ENCODE results near the gene DDX5.

The DDX5 gene

DNA sequence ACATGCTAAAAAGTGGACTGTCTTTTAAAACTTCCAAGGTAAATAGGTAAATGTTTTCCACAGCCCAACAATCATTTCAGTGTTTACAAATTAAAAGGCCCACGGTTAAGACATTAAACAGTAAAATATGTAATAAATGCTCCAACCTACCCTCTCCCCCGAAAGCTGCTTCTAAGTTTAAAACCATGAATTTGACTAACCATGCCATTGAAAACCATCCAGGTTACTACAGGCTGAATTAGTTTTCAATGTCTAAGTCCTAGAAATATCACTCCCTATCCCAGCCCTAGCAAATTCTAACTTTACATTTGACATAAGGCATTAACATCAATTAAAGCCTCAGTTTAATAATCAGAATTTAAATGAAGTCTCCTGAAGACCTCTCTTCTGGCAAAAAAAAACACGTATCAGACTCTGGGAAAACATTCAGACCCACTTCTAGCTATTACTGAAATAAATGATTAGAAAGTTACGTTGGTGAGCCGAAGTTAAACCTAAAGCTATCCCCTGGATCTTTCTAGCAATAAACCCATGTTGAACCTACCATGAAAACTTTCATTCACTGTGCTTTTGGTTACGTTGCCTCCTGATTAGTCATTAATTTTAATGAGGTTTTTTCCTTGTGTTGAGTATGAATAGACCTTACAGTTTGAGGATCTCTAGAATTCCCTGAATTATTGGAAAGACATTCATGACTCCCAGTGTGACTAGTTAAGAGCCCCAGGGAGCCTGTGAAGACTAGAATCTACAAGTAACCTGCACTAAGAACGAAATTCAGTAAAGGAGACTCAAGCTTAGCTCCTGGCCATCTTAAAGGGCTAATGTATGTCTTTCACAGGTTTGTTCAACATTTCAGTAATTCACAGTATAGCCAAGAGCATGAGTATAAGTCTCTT lies 7.5 kb downstream of the DDX5 start:
- Histone ChIP-seq H3K27me3 (ENCODE audit: control insufficient read depth in 1 of 2, insufficient read depth in 1 of 2, low read length in 2 of 2) (no peaks in the 10 kb centered on the region), H3K14ac (ENCODE audit: low read length in 2 of 2) (no peak overlapping the region), H3K4me1 (ENCODE audit: control insufficient read depth, insufficient read depth, low read depth, low read length) (peaks cover 7% of the 10 kb centered on the region), H3K79me1 (replicated peaks; ENCODE audit: low read length, poor library complexity, severe bottlenecking) (peaks cover 6% of the 10 kb centered on the region), H3K4me3 (ENCODE audit: insufficient read depth in 1 of 2, low read depth in 1 of 2, low read length in 2 of 2) (no peak overlapping the region), H4K8ac (ENCODE audit: low read length) (no peak overlapping the region), H4K91ac (ENCODE audit: low read length) (no peak overlapping the region), H2AFZ (ENCODE audit: low read depth, low read length) (no peak overlapping the region), H3K9ac (ENCODE audit: low read length) (peak overlapping the region; percentile 100), H3K4ac (ENCODE audit: low read depth in 1 of 2, low read length in 2 of 2) (no peak overlapping the region), H3K27ac (ENCODE audit: low read length, poor library complexity, severe bottlenecking) (peak overlapping the region; percentile 36), H2AK5ac (ENCODE audit: low read length, severe bottlenecking) (no peak overlapping the region), H3K18ac (ENCODE audit: low read depth in 1 of 2, low read length in 2 of 2) (no peak overlapping the region), H2BK5ac (ENCODE audit: low read depth, low read length, poor library complexity, severe bottlenecking) (no peak overlapping the region), H3K4me2 (ENCODE audit: low read length, poor library complexity, severe bottlenecking) (no peak overlapping the region), H3K23ac (ENCODE audit: low read length in 2 of 2) (no peak overlapping the region), H2BK120ac (ENCODE audit: low read depth, low read length) (no peak overlapping the region), H3K9me3 (ENCODE audit: control insufficient read depth, low read length) (no peaks in the 10 kb centered on the region), H2BK12ac (ENCODE audit: low read length in 2 of 2) (no peak overlapping the region), H2BK15ac (ENCODE audit: low read depth, poor library complexity, severe bottlenecking) (no peak overlapping the region), H3K36me3 (ENCODE audit: control insufficient read depth in 1 of 2, insufficient read depth in 2 of 2, low read depth in 1 of 2, low read length in 2 of 2) (peaks cover 12 to 60% of the 10 kb centered on the region in 2 experiments)
- peak; percentile 44 for DNase-seq
- WGBS, result 89% methylated on average over 7 of the region's 7 CpGs

GRCh38 chr17:64497565-64498035 lies 8.5 kb downstream of the DDX5 start:
- no peak overlapping the region for H2AK5ac ChIP-seq (ENCODE audit: low read length, severe bottlenecking)
- H3K36me3 ChIP-seq (ENCODE audit: control insufficient read depth in 1 of 2, insufficient read depth in 2 of 2, low read depth in 1 of 2, low read length in 2 of 2), result peaks cover 13 to 57% of the 10 kb centered on the region in 2 experiments
- no peak overlapping the region for H4K8ac ChIP-seq (ENCODE audit: low read length)
- no peaks in the 10 kb centered on the region for H3K27me3 ChIP-seq (ENCODE audit: control insufficient read depth in 1 of 2, insufficient read depth in 1 of 2, low read length in 2 of 2)
- H3K27ac ChIP-seq (ENCODE audit: low read length, poor library complexity, severe bottlenecking), result peak overlapping the region; percentile 95
- H3K14ac ChIP-seq (ENCODE audit: low read length in 2 of 2), result no peak overlapping the region
- H2BK5ac ChIP-seq (ENCODE audit: low read depth, low read length, poor library complexity, severe bottlenecking), result no peak overlapping the region
- 54% methylated on average over 4 of the region's 4 CpGs for WGBS
- H3K79me1 ChIP-seq (replicated peaks; ENCODE audit: low read length, poor library complexity, severe bottlenecking), result peaks cover 9% of the 10 kb centered on the region
- peak overlapping the region; percentile 99 for H3K4me2 ChIP-seq (ENCODE audit: low read length, poor library complexity, severe bottlenecking)
- no peak overlapping the region for H3K23ac ChIP-seq (ENCODE audit: low read length in 2 of 2)
- H3K4ac ChIP-seq (ENCODE audit: low read depth in 1 of 2, low read length in 2 of 2), result peak overlapping the region in 1 of 2 experiments; percentile 13
- peak overlapping the region in 1 of 2 experiments; percentile 87 for H3K4me3 ChIP-seq (ENCODE audit: insufficient read depth in 1 of 2, low read depth in 1 of 2, low read length in 2 of 2)
- H3K9me3 ChIP-seq (ENCODE audit: control insufficient read depth, low read length), result no peaks in the 10 kb centered on the region
- no peak overlapping the region for H2AFZ ChIP-seq (ENCODE audit: low read depth, low read length)
- peak overlapping the region in 1 of 2 experiments; percentile 19 for H3K18ac ChIP-seq (ENCODE audit: low read depth in 1 of 2, low read length in 2 of 2)
- H3K4me1 ChIP-seq (ENCODE audit: control insufficient read depth, insufficient read depth, low read depth, low read length), result peaks cover 6% of the 10 kb centered on the region
- H2BK15ac ChIP-seq (ENCODE audit: low read depth, poor library complexity, severe bottlenecking), result no peak overlapping the region
- no peak overlapping the region for H4K91ac ChIP-seq (ENCODE audit: low read length)
- H2BK12ac ChIP-seq (ENCODE audit: low read length in 2 of 2), result no peak overlapping the region
- DNase-seq, result no peak
- H3K9ac ChIP-seq (ENCODE audit: low read length), result peak overlapping the region; percentile 100
- H2BK120ac ChIP-seq (ENCODE audit: low read depth, low read length), result no peak overlapping the region

DNA sequence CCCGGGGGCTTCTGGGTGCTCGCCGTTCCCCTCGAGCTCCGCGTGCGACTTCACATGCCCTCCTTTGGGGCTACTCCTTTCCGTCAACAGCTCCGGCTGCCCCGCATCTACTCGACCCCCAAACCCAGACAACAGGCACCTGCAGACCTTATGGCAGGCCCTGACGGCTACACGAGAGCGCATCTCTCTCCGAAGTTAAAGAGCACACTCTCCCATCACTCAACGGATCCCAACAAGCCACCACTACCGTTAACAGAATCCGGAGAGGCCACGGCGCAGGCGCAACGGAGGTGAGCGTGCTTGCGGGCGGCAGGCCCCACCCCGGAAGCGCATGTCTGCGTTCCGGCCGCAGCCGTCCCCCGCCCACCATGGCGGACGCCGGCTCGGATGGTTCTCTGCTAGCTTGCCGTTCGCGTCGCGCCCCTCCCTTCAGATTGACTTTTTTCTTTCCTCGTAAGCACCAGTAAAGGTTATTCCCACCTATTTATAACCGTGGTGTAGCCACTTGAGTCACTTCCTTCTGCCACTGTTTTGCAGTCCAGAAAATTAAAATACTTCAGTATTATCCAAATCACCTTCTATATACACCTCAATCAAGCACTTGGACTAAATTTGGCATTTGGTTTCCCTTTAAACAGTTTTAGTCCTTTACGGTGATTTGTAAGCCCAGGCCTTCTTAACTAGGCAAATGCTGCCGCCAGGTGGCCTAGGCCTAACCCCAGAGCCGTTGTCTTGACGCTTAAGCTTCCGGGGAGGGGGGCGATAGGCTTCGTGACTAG lies 9.1 kb downstream of the DDX5 start, which contains the start of gene POLG2:
TSS of gene POLG2 (minus strand) at position 269 of the 779 bp plus-strand sequence. CDS start at position 183, 86 bp downstream.
- Histone ChIP-seq H3K9me3 (ENCODE audit: control insufficient read depth, low read length) (no peaks in the 10 kb centered on the region), H3K14ac (ENCODE audit: low read length in 2 of 2) (peak within 1 kb of the TSS in 1 of 2 experiments; percentile 77), H3K23ac (ENCODE audit: low read length in 2 of 2) (peak within 1 kb of the TSS in 1 of 2 experiments; percentile 89), H2BK5ac (ENCODE audit: low read depth, low read length, poor library complexity, severe bottlenecking) (no peak within 1 kb of the TSS), H2BK120ac (ENCODE audit: low read depth, low read length) (peak within 1 kb of the TSS; percentile 57), H3K79me1 (replicated peaks; ENCODE audit: low read length, poor library complexity, severe bottlenecking) (peaks cover 9% of the 10 kb centered on the region), H3K4me3 (ENCODE audit: insufficient read depth in 1 of 2, low read depth in 1 of 2, low read length in 2 of 2) (peak within 1 kb of the TSS; percentile 77 to 87), H4K8ac (ENCODE audit: low read length) (peak within 1 kb of the TSS; percentile 84), H2BK12ac (ENCODE audit: low read length in 2 of 2) (peak within 1 kb of the TSS; percentile 32 to 78), H2AK5ac (ENCODE audit: low read length, severe bottlenecking) (no peak within 1 kb of the TSS), H4K91ac (ENCODE audit: low read length) (peak within 1 kb of the TSS; percentile 89), H3K27me3 (ENCODE audit: control insufficient read depth in 1 of 2, insufficient read depth in 1 of 2, low read length in 2 of 2) (no peaks in the 10 kb centered on the region), H3K27ac (ENCODE audit: low read length, poor library complexity, severe bottlenecking) (peak within 1 kb of the TSS; percentile 95), H3K18ac (ENCODE audit: low read depth in 1 of 2, low read length in 2 of 2) (peak within 1 kb of the TSS; percentile 85 to 97), H3K4ac (ENCODE audit: low read depth in 1 of 2, low read length in 2 of 2) (peak within 1 kb of the TSS; percentile 28 to 94), H2AFZ (ENCODE audit: low read depth, low read length) (peak within 1 kb of the TSS; percentile 99), H2BK15ac (ENCODE audit: low read depth, poor library complexity, severe bottlenecking) (peak within 1 kb of the TSS; percentile 23), H3K4me2 (ENCODE audit: low read length, poor library complexity, severe bottlenecking) (peak within 1 kb of the TSS; percentile 99), H3K36me3 (ENCODE audit: control insufficient read depth in 1 of 2, insufficient read depth in 2 of 2, low read depth in 1 of 2, low read length in 2 of 2) (peaks cover 13 to 55% of the 10 kb centered on the region in 2 experiments), H3K9ac (ENCODE audit: low read length) (peak within 1 kb of the TSS; percentile 100), H3K4me1 (ENCODE audit: control insufficient read depth, insufficient read depth, low read depth, low read length) (peaks cover 6% of the 10 kb centered on the region)
- 1% methylated on average over 50 of the region's 50 CpGs for WGBS
- DNase-seq, result peak; percentile 95
